ENCODE data around the gene ARHGEF6.

The ARHGEF6 gene

GRCh38 chrX:136789856-136790255, 9.1 kb upstream of the ARHGEF6 start:
- POLR2A ChIA-PET = no interaction called here
- DNase-seq (ENCODE audit: low read depth, low spot score) = no peak
- CTCF ChIA-PET = no interaction called here
- TF ChIP-seq CTCF (IDR thresholded peaks at IDR 0.05; ENCODE audit: insufficient read depth, low read length, missing control alignments) = no peak
- H3K4me3 ChIP-seq (ENCODE audit: low read depth, low read length) = no peak overlapping the region

- ChIA-PET POLR2A (no interaction called here), CTCF (no interaction called here)
- DNase-seq (ENCODE audit: low read depth, low spot score) = no peak
- no peak for TF ChIP-seq CTCF (IDR thresholded peaks at IDR 0.05; ENCODE audit: insufficient read depth, low read length, missing control alignments)
- no peak overlapping the region for H3K4me3 ChIP-seq (ENCODE audit: low read depth, low read length)
These were observed 3.5 kb upstream of the ARHGEF6 start for GRCh38 chrX:136784231-136784630.

- CTCF ChIA-PET = no interaction called here
- no peak overlapping the region for H3K4me3 ChIP-seq (ENCODE audit: low read depth, low read length)
- no peak for DNase-seq (ENCODE audit: low read depth, low spot score)
These were observed 2.4 kb upstream of the ARHGEF6 start for GRCh38 chrX:136783159-136783558.

GRCh38 chrX:136781180-136781797, 557 bp upstream of the ARHGEF6 start:
- CTCF ChIA-PET = no interaction called here
- DNase-seq (ENCODE audit: low read depth, low spot score) = no peak
- no peak for TF ChIP-seq CTCF (IDR thresholded peaks at IDR 0.05; ENCODE audit: insufficient read depth, low read length, missing control alignments)
- POLR2A ChIA-PET = no interaction called here
- no peak overlapping the region for H3K4me3 ChIP-seq (ENCODE audit: low read depth, low read length)

More at GRCh38 chrX:136783159-136783558, 2.4 kb upstream of the ARHGEF6 start:
- no peak for TF ChIP-seq CTCF (IDR thresholded peaks at IDR 0.05; ENCODE audit: insufficient read depth, low read length, missing control alignments)
- POLR2A ChIA-PET = no interaction called here

GRCh38 chrX:136780241-136780640, 491 bp downstream of the ARHGEF6 start:
- TF ChIP-seq CTCF (IDR thresholded peaks at IDR 0.05; ENCODE audit: insufficient read depth, low read length, missing control alignments) = no peak
- ChIA-PET POLR2A (no interaction called here), CTCF (no interaction called here)
- DNase-seq (ENCODE audit: low read depth, low spot score) = no peak
- H3K4me3 ChIP-seq (ENCODE audit: low read depth, low read length) = no peak overlapping the region

GRCh38 chrX:136779346-136779781, 1.4 kb downstream of the ARHGEF6 start:
- DNase-seq (ENCODE audit: low read depth, low spot score) = no peak
- POLR2A ChIA-PET = no interaction called here

More at GRCh38 chrX:136779346-136779781, 1.4 kb downstream of the ARHGEF6 start:
- no peak for TF ChIP-seq CTCF (IDR thresholded peaks at IDR 0.05; ENCODE audit: insufficient read depth, low read length, missing control alignments)
- CTCF ChIA-PET = interaction anchor here (0.8 kb wide), 1 partner anchor 69 kb away, joined by 3 read pairs; no protein-coding TSS in a partner anchor
- H3K4me3 ChIP-seq (ENCODE audit: low read depth, low read length) = no peak overlapping the region
